GM10847 (cell line): ENCODE data around the gene IGLL5.

Experiments
- POLR2A ChIP-seq: IDR thresholded peaks from 2 replicates; pipeline ENCODE4 v1.6.1; 2011; ENCODE audit not compliant: insufficient read length; ENCODE audit errors: extremely low read depth

The IGLL5 gene

DNA sequence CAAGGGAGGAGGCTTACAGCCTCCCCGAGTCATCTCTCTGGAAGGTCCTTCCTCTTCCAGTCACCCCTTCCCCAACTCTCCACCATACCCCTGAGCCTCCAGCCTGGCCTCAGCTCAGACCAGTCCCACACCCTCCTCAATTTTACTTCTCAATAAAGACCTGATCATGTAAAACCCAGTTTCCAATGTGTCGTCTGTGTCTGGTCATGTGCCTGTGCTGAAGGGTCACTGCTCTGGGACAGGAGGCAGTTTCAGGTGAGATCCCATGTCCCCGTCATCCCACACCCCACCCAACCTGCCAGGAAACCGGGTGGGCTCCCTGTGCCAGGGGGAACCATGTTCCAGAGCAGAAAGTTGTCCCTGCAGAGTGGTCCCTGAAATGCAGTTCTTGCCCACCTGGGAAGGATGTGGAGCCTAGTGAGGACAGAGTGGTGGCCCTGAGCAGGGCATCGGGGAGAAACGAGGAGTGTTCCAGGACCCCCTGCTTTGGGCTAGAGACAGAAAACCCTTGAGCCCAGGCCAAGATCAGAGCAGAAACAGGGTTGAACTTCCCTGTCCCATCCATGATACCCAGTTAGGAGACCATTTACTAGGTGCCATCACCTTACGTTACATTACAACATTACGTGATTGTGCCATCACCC is 19.4 kb downstream of the IGLL5 start:
- no peak for TF ChIP-seq POLR2A

DNA sequence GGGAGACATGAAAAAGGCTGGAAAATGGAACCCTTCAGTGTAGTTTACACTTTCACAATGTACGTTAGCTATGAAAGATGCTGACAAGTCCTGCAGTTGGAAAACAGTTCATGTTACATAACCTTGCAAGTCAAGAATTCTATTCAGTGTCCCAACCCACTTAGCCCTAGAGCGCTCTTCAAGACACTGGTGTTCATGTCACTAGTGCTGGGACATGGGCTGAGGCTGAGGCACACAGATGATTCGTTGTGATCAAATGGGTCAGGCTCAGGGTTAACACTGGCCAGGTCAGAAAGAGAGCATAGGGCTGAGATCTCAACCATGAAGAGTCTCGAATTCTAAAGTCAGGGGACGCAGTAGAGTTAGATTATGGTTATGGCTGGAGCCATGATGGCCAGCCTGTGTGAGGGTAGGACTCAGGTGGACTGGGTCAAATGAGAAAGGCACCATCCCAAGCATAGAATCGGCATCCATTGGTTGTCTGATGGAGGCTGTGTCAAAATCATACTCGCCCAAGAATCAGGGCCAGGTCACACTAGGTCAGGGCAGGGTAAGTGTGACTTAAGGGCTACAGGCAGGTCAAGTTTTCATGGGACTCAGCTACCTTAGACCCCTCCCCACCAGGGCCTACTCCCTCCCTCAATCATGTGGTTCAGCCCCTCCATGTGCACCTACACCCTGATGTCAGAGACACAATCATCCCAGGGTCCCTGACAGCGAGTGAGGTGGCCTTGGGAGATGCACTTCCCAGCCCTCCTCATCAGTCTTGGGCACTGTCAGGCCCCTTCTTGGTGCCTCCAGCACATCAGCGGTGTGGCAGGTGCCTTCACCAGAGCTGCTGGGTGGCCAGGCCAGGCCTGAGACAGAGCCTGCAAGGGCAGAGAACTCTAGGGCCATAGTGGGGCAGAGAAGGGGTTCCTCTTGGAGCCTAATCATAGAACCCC is 20.2 kb downstream of the IGLL5 start:
- no peak for TF ChIP-seq POLR2A

DNA sequence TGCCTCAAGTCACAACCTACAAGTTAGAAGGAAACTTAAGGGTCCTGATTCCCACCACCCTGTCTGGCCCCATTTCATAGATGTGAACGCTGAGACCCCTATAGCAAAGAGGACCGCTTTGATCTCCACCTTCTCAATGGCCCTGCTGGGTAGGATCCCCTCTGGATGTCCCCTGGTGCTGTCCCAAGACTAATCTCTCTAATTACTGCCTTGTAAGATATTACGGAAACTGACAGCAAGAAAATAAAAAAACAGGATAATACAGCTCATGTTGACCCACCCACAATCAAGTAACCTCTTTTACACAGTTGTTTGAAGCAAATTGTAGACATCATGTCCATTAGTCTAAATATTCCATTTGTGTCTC is 20.9 kb downstream of the IGLL5 start:
- TF ChIP-seq POLR2A: no peak

DNA sequence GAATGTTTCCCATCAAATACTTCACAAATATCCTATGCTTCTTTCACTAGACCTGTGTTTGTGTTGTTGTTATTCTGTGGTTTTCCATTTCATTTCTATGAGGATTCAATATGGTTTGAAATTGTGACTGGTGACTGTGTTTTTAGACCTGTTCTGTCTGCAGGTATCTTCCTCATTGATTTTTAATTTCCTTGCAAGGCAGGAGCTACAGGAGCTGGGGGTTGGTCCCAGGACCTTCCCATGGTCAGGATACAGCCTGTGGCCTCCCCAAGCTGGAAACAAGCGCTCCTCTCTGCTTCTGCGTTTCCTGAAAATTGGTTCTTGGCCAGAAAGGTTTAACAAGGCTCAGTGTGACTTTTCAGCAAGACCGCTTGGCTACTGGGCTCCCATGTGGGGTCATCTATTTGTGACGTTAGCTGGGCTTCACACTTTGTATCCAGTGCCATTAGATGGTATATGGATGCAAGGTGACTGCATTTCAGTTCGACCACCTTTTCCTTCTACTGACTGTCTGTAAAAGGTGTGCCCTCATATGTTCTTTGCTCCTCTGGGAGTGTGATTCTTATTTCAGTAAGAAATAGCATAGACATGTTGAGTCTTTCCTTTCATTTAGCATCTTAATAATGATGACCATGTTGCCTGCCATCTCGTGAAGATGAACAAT is 21.5 kb downstream of the IGLL5 start:
- no peak for TF ChIP-seq POLR2A

DNA sequence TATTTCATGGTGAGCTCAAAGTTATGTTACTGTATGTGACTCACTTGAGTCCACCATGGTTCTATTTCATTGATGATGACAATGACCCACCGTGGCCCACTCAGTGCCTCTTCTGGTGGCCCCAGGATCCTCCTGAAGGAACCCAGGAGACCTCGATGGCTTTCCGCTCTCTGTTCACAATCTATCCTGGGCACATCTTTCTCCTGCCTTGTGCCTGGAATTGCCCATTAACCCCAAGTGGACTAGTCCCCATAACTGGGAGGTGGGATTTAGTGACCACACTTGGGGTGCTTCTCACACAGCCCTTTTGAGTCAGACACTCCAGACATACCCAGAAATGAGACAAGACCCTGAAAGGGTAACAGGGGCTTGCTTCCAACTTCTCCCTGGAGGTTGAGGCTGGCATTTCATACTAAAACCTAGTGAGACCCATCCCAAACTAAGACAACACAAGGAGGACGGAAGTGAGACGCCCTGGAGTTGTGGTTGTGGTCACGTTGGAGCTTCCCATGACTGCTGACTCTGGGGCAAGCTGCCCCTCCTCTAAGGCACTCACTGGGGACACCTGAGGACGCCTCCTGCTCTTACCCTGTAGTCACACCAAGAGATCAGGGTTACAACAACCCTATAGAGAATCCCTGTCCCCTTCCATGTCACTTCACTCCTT is 22.1 kb downstream of the IGLL5 start:
- no peak for TF ChIP-seq POLR2A

DNA sequence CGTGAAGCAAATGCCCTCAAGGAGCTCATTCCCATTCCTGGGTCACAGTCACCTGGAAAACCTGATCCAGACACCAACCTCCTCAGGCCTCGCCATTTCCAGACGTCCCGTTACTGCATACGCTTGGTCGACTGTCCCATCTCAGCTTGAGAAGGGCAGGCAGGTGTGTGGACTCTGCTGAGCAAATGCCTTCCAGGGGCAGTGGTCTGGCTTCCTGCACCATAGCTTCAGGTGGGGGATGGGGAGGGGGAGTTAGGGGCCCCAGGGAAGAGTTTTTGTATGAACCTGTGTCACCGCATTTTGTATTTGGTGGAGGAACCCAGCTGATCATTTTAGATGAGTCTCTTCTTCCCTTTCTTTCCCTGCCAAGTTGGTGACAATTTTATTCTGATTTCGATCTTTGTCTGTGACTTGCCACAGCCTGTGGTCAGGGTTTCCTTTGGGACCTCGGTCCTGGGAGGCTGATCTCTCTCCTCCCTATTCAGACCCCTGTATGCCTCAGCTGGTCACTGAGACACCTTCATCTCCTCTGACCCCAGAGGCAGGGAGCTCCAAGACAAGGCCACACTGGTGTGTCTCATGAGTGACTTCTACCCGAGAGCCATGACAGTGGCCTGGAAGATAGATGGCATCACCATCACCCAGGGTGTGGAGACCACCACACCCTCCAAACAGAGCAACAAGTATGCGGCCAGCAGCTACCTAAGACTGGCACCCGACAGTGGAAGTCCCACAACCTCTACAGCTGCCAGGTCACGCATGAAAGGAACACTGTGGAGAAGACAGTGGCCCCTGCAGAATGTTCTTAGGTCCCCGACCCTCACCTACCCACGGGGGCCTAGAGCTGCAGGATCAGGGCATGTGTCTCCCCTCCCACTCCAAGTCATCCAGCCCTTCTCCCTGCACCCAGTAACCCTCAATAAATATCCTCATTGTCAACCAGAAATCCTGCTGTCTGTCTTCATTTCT is 22.9 kb downstream of the IGLL5 start:
- TF ChIP-seq POLR2A: no peak

DNA sequence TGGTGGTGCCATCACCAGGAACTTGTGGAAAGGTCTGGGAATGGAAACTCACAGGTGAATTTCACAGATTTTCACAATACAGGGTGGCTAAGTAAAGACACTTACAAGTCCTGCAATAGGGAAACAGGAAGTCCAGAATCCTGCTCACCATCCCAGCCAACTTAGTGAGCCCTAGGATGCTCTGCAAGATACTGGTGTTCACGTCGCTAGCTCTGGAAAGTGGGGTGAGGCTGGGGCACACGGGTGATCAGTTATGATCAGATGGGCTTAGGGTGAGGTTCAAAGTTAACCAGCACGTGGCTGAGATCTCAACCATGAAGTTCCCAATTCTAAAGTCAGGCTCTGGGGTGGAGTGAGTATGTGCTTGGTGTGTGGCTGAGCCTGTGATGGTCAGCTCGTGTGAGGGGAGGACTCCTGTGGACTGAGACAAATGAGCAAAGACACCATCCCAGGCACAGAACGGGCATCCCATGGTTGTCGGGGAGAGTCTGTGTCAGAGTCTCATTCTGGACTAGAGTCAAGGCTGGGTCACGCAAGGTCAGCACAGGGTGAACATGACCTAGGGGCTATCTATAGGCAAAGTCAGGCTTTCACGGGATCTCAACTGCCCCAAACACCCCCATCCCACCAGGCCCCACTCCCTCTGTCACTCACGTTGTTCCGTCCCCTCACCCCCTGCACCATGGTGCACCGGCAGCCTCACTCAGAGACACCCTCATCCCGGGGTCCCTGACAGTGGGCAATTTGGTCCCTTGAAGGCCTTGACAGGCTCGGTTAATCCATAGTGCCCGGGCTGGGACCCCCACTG is 23.9 kb downstream of the IGLL5 start:
- no peak for TF ChIP-seq POLR2A

DNA sequence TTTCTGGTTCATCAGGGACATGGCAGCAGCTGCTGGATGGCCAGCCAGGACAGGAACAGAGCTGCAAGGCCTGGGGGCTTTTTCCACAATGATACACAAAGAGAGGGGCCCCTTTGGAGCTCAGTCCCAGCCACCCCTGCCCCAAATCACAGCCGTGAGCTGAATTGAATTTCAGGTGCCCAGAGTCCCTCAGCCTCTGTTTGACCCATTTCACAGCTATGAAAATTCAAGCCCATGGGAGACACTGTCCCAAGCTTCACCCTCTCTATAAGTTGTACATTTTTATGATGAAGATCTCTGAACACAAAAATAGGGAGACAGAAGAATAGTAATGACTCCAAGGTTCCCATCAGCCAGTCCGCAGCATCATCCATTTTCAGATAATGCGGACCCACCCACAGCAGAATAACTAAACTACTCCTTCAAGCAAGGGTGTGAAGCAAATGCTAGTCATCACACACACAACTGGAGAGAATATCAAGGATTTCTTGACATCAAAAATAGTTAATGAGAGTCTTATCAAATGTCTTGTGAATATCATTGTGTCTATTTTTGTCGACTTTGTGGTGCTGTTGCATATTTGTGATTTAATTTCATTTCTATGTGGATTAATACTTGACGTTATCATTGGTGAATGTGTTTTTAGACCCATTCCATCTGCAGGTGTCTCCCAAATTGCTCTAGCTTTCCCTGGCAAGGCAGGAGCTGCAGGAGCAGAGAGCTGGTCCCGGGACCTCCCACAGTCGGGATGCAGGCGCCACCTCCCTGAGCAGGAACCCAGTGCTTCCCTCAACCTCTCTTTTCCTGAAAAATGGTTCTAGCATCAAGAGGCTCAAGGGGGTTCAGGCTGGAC is 24.7 kb downstream of the IGLL5 start:
- no peak for TF ChIP-seq POLR2A

DNA sequence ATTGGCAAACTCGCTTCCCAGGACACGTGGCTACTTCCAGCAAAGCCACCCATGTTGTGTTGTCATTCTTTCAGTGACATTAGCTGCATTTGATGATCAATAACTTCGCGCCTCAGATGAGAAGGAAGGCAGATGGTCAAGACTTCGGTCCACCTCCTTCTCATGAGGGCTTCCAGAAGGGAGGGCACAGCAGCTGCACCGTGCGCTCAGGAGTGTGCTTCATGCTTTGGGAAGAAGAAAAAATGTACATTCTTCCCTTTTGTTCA is 25.3 kb downstream of the IGLL5 start:
- TF ChIP-seq POLR2A: no peak

DNA sequence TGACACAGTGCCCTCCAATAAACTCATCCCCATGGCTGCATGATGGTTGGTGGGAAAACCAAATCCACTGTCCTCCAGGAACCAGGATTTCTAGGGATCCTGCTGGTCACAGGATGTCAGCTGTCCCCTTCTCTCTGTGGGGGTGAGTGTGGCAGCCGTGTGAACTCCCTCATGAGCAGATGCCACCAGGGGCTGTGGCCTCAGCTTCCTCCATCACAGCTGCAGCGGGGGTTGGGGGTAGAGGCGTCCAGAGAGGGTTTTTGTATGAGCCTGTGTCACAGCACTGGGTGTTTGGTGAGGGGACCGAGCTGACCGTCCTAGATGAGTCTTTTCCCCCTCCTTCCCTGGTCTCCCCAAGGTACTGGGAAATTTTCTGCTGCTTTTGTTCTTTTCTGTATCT is 26.4 kb downstream of the IGLL5 start:
- no peak for TF ChIP-seq POLR2A

DNA sequence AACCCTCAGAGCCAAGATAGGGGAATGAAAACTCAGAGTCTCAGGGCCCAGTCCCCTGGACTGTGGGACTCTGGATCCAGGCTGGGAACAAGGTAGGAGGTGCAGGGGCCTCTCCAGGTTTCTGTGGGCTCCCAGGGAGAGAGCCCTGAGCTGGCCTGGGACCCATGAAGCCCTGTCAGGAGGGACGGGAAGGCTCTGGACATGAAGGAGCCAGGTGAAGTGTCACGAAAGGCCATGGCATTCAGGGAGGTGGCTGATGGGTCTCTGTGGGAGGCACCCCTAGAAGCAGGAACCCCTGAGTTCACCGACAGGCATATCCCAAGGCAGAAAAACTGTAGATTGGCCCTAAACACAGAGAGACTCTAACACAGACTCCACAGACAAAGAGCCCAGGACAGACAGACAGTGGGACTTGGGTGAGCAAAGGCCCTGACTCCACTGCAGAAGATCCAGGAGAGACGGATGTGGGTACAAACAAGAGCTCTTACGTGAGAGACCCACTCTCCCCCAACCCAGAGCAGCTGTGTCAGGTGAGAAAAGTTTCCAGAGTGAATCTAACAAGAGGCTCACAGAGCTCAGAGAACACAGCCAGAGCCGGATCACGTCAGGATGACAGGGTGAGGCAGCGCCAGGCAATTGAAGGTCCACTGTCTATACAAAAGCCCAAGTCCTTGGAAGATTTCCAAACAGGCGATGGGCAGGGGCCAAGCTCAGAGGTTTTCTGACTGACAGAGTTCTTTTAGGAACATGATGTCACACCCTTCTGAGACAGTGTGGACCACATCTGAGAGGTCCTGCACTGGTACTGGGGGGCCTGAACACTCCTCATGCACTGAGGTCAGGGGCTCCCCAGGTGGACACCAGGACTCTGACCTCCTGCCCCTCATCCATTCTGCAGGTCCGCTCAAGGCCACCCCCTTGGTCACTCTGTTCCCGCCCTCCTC is 27.4 kb downstream of the IGLL5 start:
- no peak for TF ChIP-seq POLR2A

DNA sequence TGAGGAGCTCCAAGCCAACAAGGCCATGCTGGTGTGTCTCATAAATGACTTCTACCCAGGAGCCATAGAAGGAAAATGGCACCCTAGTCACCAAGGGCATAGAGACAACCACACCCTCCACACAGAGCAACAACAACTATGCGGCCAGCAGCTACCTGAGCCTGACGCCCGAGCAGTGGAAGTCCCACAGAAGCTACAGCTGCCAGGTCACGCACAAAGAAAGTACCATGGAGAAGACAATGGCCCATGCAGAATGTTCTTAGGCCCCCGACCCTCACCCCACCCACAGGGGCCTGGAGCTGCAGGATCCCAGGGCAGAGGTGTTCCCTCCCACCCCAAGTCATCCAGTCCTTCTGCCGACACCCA is 28.0 kb downstream of the IGLL5 start:
- no peak for TF ChIP-seq POLR2A
